Measurements from ENCODE around the gene PLCB3.

The PLCB3 gene

GRCh38 chr11:64291262-64291751, 40.0 kb downstream of the PLCB3 start, which contains the start of gene KCNK4:
TSS of gene KCNK4 (plus strand) at chr11:64291302. CDS start at chr11:64293019, 1,717 bp downstream.
- no peak within 1 kb of the TSS for H3K4me3 ChIP-seq (replicated peaks; ENCODE audit: low read depth, low read length)
- DNase-seq (ENCODE audit: low read depth): no peak
- TF ChIP-seq, protein P1, sequence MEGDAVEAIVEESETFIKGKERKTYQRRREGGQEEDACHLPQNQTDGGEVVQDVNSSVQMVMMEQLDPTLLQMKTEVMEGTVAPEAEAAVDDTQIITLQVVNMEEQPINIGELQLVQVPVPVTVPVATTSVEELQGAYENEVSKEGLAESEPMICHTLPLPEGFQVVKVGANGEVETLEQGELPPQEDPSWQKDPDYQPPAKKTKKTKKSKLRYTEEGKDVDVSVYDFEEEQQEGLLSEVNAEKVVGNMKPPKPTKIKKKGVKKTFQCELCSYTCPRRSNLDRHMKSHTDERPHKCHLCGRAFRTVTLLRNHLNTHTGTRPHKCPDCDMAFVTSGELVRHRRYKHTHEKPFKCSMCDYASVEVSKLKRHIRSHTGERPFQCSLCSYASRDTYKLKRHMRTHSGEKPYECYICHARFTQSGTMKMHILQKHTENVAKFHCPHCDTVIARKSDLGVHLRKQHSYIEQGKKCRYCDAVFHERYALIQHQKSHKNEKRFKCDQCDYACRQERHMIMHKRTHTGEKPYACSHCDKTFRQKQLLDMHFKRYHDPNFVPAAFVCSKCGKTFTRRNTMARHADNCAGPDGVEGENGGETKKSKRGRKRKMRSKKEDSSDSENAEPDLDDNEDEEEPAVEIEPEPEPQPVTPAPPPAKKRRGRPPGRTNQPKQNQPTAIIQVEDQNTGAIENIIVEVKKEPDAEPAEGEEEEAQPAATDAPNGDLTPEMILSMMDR (IDR thresholded peaks at IDR 0.05; ENCODE audit: low read length, missing control alignments): no peak

DNA sequence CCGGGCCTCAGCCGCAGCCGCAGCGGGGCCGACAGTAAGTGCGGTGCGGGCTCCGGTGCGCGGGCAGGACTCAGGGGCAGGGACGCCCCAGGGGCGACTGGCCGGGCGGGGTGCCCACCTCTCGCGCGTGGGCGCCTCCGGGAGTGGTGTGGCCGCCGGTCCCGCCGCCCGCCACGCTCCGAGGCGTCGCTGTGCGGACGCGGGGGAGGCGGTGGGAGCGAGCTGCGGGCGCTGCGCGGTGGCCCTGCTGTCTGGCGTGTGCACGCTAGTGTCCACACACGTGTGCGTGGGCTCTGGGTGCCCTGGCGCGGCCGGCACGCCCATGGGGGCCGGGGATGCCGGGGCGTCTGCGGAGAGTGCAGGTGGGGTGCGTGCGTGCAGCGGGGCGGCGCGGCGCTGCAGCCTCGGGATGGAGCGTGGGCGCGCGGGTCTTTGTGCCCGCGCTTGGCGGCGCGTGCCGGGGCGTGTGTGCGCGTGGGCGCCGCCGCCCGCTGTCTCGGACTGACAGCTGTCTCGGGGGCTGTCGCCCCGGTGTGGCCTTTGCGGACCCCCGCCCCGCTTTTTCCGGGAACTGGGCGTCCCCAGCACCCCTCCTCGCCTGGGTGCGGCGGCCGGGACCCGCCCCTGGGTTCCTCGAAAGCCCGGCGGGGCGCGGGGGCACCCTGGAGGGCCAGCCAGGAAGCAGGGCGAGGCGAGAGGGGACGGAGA, 40.6 kb downstream of the PLCB3 start:
- no peak overlapping the region for H3K4me3 ChIP-seq (replicated peaks; ENCODE audit: low read depth, low read length)
- TF ChIP-seq, protein P1 (IDR thresholded peaks at IDR 0.05; ENCODE audit: low read length, missing control alignments): no peak
- no peak for DNase-seq (ENCODE audit: low read depth)

DNA sequence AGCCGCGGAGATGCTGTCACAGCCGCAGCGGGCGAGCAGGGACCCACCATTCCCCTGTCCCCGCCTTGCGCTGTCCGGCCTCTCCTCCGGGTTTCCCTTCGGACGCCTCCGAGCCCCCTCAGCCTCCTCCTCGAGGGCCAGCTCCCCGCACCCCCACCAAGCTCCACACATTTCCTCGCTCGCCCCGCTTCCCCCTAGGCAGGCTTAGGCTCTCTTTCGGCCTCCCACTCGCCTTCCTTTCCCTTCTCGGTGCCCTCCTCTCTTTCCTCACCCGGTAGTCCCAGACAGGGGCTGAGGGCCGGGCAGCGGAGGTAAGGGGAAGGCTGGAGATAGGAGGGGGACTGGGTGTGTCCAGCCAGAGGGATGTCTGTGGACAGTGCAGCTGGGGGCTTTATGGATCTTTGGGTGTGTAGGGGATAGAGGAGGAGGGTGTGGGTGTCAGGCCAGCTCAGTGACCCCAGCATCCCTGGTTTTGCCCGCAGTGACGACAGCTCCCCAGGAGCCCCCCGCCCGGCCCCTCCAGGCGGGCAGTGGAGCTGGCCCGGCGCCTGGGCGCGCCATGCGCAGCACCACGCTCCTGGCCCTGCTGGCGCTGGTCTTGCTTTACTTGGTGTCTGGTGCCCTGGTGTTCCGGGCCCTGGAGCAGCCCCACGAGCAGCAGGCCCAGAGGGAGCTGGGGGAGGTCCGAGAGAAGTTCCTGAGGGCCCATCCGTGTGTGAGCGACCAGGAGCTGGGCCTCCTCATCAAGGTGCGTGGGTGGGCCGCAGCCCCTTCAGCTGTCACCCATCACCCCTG, 41.3 kb downstream of the PLCB3 start:
- no peak for DNase-seq (ENCODE audit: low read depth)
- H3K4me3 ChIP-seq (replicated peaks; ENCODE audit: low read depth, low read length): no peak overlapping the region
- TF ChIP-seq, protein P1 (IDR thresholded peaks at IDR 0.05; ENCODE audit: low read length, missing control alignments): no peak

DNA sequence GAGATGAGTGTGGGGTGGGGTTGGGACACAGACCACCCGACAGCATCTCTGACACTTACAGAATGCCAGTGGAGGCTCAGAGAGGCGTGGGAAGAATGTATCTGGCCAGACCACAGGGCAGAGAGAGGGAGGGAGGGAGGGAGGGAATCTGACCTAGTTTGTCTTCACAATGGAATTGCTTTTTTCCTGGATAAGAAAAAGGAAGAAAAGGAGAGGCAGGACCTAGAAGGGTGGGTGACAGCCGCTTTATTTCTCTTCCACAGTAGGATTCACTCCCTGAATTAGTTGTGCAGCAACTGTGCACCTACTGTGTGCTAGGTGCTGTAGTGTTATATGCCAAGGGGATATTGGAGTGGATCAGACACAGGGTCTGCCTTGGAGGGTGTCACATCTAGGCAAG, 43.4 kb downstream of the PLCB3 start:
- TF ChIP-seq, protein P1 (IDR thresholded peaks at IDR 0.05; ENCODE audit: low read length, missing control alignments): no peak
- DNase-seq (ENCODE audit: low read depth): no peak
- no peak overlapping the region for H3K4me3 ChIP-seq (replicated peaks; ENCODE audit: low read depth, low read length)

DNA sequence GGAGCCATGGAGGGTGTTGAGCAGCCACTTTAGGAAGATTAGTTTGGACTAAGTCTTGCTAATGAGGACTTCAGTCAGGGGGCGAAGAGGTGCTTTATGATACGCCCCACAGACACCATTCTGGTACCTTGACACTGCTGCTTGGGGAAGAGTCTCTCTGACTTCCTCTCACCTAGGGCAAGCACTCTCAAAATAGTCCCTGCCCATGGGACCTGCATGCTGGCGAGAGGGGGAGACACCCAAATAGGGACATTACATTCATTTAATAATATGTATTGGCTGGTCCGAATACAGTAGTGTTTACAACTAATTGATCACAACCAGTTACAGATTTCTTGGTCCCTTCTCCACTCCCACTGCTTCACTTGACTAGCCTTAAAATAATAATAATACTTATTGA, 44.4 kb downstream of the PLCB3 start:
- TF ChIP-seq, protein P1 (IDR thresholded peaks at IDR 0.05; ENCODE audit: low read length, missing control alignments): no peak
- DNase-seq (ENCODE audit: low read depth): no peak

GRCh38 chr11:64296236-64296635, 44.9 kb downstream of the PLCB3 start:
- DNase-seq (ENCODE audit: low read depth): no peak
- no peak overlapping the region for H3K4me3 ChIP-seq (replicated peaks; ENCODE audit: low read depth, low read length)
- TF ChIP-seq, protein P1 (IDR thresholded peaks at IDR 0.05; ENCODE audit: low read length, missing control alignments): no peak

More for the DNA sequence above, 44.4 kb downstream of the PLCB3 start:
- H3K4me3 ChIP-seq (replicated peaks; ENCODE audit: low read depth, low read length): no peak overlapping the region
